SK-N-SH (cell line): Measurements from ENCODE around the gene MRPS12. TPM values are rescaled to one million over a fixed set of nuclear protein-coding genes. Genes with fewer than 3 reads are reported as not detected.

Source experiments
- CTCF ChIA-PET: fragments of 300-600, 350-600 bp; formaldehyde crosslinking; extraction: SDS; loops from one replicate; lab custom pipeline; 2021; lab: Yijun Ruan, JAX
- POLR2A ChIA-PET: fragments of 350-600 bp; sonication (Branson Sonifier 250); formaldehyde crosslinking; extraction: SDS; loops from one replicate; lab custom pipeline; 2020; ENCODE audit warnings: antibody characterized with exemption, inconsistent platforms; lab: Yijun Ruan, JAX
- DNase-seq: peaks from one replicate; pipeline ENCODE4 v3.0.0; 2012
- H2AFZ ChIP-seq: fragments of 200-600 bp; sonication (generic); 2 replicates; pipeline ENCODE4 v1.8.1; 2016; ENCODE audit warnings: antibody characterized with exemption, mild to moderate bottlenecking, low read depth
- H3F3A ChIP-seq: fragments of 200-600 bp; sonication (generic); replicated peaks from 2 replicates; pipeline ENCODE3; 2016; ENCODE audit warnings: antibody characterized with exemption, mild to moderate bottlenecking; ENCODE audit not compliant: insufficient read depth
- H3K27ac ChIP-seq, 2 experiments: fragments of 200-500 bp in 1 of 2; fragments of 200-600 bp in 1 of 2; sonication (Bioruptor generic) in 1 of 2; sonication (generic), shearing (Covaris generic) in 1 of 2; 2 replicates each; pipeline versions ENCODE4 v1.5.1 to v1.6.1; 2014 to 2016; ENCODE audit warnings: low read depth in 2 of 2, inconsistent platforms in 1 of 2, low read length in 1 of 2, mild to moderate bottlenecking in 1 of 2, mixed read lengths in 1 of 2
- H3K27me3 ChIP-seq: fragments of 200-600 bp; sonication (generic), shearing (Covaris generic); 2 replicates; pipeline ENCODE4 v1.6.1; 2016; ENCODE audit warnings: mixed run types; ENCODE audit not compliant: insufficient read depth
- H3K36me3 ChIP-seq, 2 experiments: fragments of 200-500 bp in 1 of 2; fragments of 200-600 bp in 1 of 2; sonication (Bioruptor generic) in 1 of 2; sonication (generic) in 1 of 2; replicated peaks in 1 of 2; 2 replicates each; pipeline versions ENCODE3 to v1.5.1; 2014 to 2016; ENCODE audit warnings: low read length in 1 of 2, mild to moderate bottlenecking in 1 of 2; ENCODE audit not compliant: insufficient read depth in 2 of 2, control insufficient read depth in 1 of 2
- H3K4me1 ChIP-seq, 2 experiments: fragments of 200-500 bp in 1 of 2; fragments of 200-600 bp in 1 of 2; sonication (Bioruptor generic) in 1 of 2; sonication (generic), shearing (Covaris generic) in 1 of 2; 2 replicates each; pipeline versions ENCODE4 v1.5.1 to v1.6.1; 2014 to 2016; ENCODE audit warnings: low read depth in 1 of 2, low read length in 1 of 2, mixed run types in 1 of 2; ENCODE audit not compliant: insufficient read depth in 2 of 2, control insufficient read depth in 1 of 2
- H3K4me2 ChIP-seq: fragments of 200-600 bp; sonication (generic), shearing (Covaris generic); 2 replicates; pipeline ENCODE4 v1.6.1; 2017; ENCODE audit warnings: mixed run types
- H3K4me3 ChIP-seq, 2 experiments: fragments of 200-500 bp in 1 of 2; fragments of 200-600 bp in 1 of 2; sonication (Bioruptor generic) in 1 of 2; sonication (generic), shearing (Covaris generic) in 1 of 2; 2 replicates each; pipeline versions ENCODE4 v1.5.1 to v1.8.1; 2014 to 2016; ENCODE audit warnings: low read depth in 2 of 2, inconsistent platforms in 1 of 2, low read length in 1 of 2, mild to moderate bottlenecking in 1 of 2, mixed read lengths in 1 of 2, moderate library complexity in 1 of 2
- H3K79me2 ChIP-seq: fragments of 200-600 bp; sonication (generic); 2 replicates; pipeline ENCODE4 v1.8.1; 2017; ENCODE audit warnings: mild to moderate bottlenecking; ENCODE audit not compliant: insufficient read depth
- H3K9ac ChIP-seq: fragments of 200-600 bp; sonication (generic); 2 replicates; pipeline ENCODE4 v1.6.1; 2017; ENCODE audit warnings: mixed run types
- H3K9me2 ChIP-seq: fragments of 200-600 bp; sonication (generic); 2 replicates; pipeline ENCODE4 v1.6.1; 2017; ENCODE audit warnings: mixed run types
- H3K9me3 ChIP-seq: fragments of 200-600 bp; sonication (generic); 2 replicates; pipeline ENCODE4 v1.6.1; 2017; ENCODE audit warnings: mixed run types, mild to moderate bottlenecking, moderate library complexity
- H4K20me1 ChIP-seq: fragments of 200-600 bp; sonication (generic); 2 replicates; pipeline ENCODE4 v1.6.1; 2017; ENCODE audit warnings: mild to moderate bottlenecking, mixed run types; ENCODE audit not compliant: insufficient read depth
- CHD2 ChIP-seq: fragments of 150-350 bp; IDR thresholded peaks from 2 replicates; pipeline ENCODE4 v1.6.1; 2018; ENCODE audit warnings: low read length; ENCODE audit not compliant: partially characterized antibody
- CTCF ChIP-seq: fragments of 200-600 bp; sonication (generic); IDR thresholded peaks from 2 replicates; pipeline ENCODE4 v1.6.1; 2017; ENCODE audit warnings: antibody characterized with exemption, mild to moderate bottlenecking, moderate library complexity
- EP300 ChIP-seq, 2 experiments: IDR thresholded peaks; 2 replicates each; pipeline versions ENCODE4 v1.4.0 to v1.6.1; 2012; ENCODE audit warnings: borderline replicate concordance in 1 of 2, low read depth in 1 of 2, low read length in 1 of 2
- EZH2phosphoT487 ChIP-seq: fragments of 200-600 bp; sonication (generic); IDR thresholded peaks from 2 replicates; pipeline ENCODE4 v1.6.1; 2017; ENCODE audit warnings: low read depth, mixed run types, mild to moderate bottlenecking, antibody characterized with exemption, moderate library complexity, borderline replicate concordance
- GABPA ChIP-seq: IDR thresholded peaks from 2 replicates; pipeline ENCODE4 v1.4.0; 2012; ENCODE audit warnings: low read depth, mild to moderate bottlenecking
- GATA2 ChIP-seq: sonication (generic); formaldehyde crosslinking; IDR thresholded peaks from 2 replicates; pipeline ENCODE4 v1.5.0; 2020; ENCODE audit warnings: mild to moderate bottlenecking, missing genetic modification reagents
- MEF2A ChIP-seq: IDR thresholded peaks from 2 replicates; pipeline ENCODE4 v1.4.0; 2012; ENCODE audit warnings: low read depth, borderline replicate concordance
- RAD21 ChIP-seq: IDR thresholded peaks from 2 replicates; pipeline ENCODE4 v1.6.1; 2012; ENCODE audit warnings: mild to moderate bottlenecking, low read length
- RFX5 ChIP-seq: IDR thresholded peaks from 2 replicates; pipeline ENCODE4 v1.6.1; 2012; ENCODE audit warnings: mild to moderate bottlenecking, improper control_type of control experiment, low read length
- SIN3A ChIP-seq: IDR thresholded peaks from 2 replicates; pipeline ENCODE4 v1.6.1; 2012; ENCODE audit warnings: low read depth, mild to moderate bottlenecking, low read length, moderate library complexity, borderline replicate concordance
- SMC3 ChIP-seq: IDR thresholded peaks from 2 replicates; pipeline ENCODE4 v1.6.1; 2012; ENCODE audit warnings: low read depth, low read length, improper control_type of control experiment
- TAF1 ChIP-seq: IDR thresholded peaks from 2 replicates; pipeline ENCODE4 v1.6.1; 2012; ENCODE audit warnings: low read depth, mild to moderate bottlenecking, low read length, moderate library complexity, borderline replicate concordance
- TCF12 ChIP-seq: IDR thresholded peaks from 2 replicates; pipeline ENCODE4 v1.4.0; 2012
- USF1 ChIP-seq: IDR thresholded peaks from 2 replicates; pipeline ENCODE4 v1.4.0; 2012; ENCODE audit warnings: low read depth, borderline replicate concordance
- WGBS: methylation state at CpG from one replicate; pipeline ENCODE4 v1.1.6; 2017; ENCODE audit warnings: low lambda C conversion rate; 5-methylcytosine and 5-hydroxymethylcytosine counted together
- polyA plus RNA-seq, 3 experiments: library from polyadenylated mRNA; depleted of rRNA; stranded (reverse); fragments of >200 nt; gene quantifications; 2 replicates each; pipeline ENCODE4 v1.2.3, GENCODE V29; 2012
- TF ChIP-seq, protein P1 (sequence below): IDR thresholded peaks from 2 replicates; pipeline ENCODE4; 2012
- TF ChIP-seq, protein P2 (sequence below): IDR thresholded peaks from 2 replicates; pipeline ENCODE4 v1.4.0; 2012; ENCODE audit warnings: low read depth
- TF ChIP-seq, protein P3 (sequence below): fragments of 150-350 bp; IDR thresholded peaks from 2 replicates; pipeline ENCODE4 v1.6.1; 2016; ENCODE audit warnings: mild to moderate bottlenecking, low read depth, low read length

MRPS12 gene
- polyA plus RNA-seq, 1 of the 3 experiments (the other 2 are of a cell fraction), result 59.6 TPM

GRCh38 chr19:38915329-38916321 is 15.1 kb upstream of the MRPS12 start:
- Histone ChIP-seq H3K27me3 (no peaks in the 10 kb centered on the region), H3K79me2 (no peaks in the 10 kb centered on the region), H4K20me1 (no peaks in the 10 kb centered on the region), H3K27ac (no peak overlapping the region), H3K9me3 (no peaks in the 10 kb centered on the region), H3K9me2 (no peaks in the 10 kb centered on the region), H3K4me2 (no peak overlapping the region), H3K4me1 (peaks cover 0 to 10% of the 10 kb centered on the region in 2 experiments; a peak in 1 of 4 replicates), H3F3A (no peaks in the 10 kb centered on the region), H3K4me3 (no peak overlapping the region), H3K36me3 (no peaks in the 10 kb centered on the region), H2AFZ (no peak overlapping the region), H3K9ac (no peak overlapping the region)
- peak; percentile 21 for DNase-seq
- POLR2A ChIA-PET, result no interaction called here
- CTCF ChIA-PET, result interaction anchor here (1.1 to 1.6 kb wide), 4 partner anchors 11 to 28 kb away, joined by 3 to 4 read pairs (median 4); partner anchors contain the start of gene NFKBIB
- 88% methylated on average over 36 of the region's 44 CpGs for WGBS
- TF ChIP-seq, protein P1, sequence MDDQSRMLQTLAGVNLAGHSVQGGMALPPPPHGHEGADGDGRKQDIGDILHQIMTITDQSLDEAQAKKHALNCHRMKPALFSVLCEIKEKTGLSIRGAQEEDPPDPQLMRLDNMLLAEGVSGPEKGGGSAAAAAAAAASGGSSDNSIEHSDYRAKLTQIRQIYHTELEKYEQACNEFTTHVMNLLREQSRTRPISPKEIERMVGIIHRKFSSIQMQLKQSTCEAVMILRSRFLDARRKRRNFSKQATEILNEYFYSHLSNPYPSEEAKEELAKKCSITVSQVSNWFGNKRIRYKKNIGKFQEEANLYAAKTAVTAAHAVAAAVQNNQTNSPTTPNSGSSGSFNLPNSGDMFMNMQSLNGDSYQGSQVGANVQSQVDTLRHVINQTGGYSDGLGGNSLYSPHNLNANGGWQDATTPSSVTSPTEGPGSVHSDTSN, result no peak
- TF ChIP-seq, protein P2, sequence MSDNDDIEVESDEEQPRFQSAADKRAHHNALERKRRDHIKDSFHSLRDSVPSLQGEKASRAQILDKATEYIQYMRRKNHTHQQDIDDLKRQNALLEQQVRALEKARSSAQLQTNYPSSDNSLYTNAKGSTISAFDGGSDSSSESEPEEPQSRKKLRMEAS, result no peak
- TF ChIP-seq USF1 (no peak), CTCF (no peak), GABPA (no peak), GATA2 (no peak), SIN3A (no peak), MEF2A (no peak), SMC3 (no peak), RAD21 (no peak), CHD2 (no peak), TAF1 (no peak), RFX5 (no peak), EZH2phosphoT487 (no peak), TCF12 (no peak), EP300 (IDR thresholded peaks at IDR 0.05; ENCODE audit: borderline replicate concordance in 1 of 2, low read depth in 1 of 2, low read length in 1 of 2) (no peak)
- TF ChIP-seq, protein P3, sequence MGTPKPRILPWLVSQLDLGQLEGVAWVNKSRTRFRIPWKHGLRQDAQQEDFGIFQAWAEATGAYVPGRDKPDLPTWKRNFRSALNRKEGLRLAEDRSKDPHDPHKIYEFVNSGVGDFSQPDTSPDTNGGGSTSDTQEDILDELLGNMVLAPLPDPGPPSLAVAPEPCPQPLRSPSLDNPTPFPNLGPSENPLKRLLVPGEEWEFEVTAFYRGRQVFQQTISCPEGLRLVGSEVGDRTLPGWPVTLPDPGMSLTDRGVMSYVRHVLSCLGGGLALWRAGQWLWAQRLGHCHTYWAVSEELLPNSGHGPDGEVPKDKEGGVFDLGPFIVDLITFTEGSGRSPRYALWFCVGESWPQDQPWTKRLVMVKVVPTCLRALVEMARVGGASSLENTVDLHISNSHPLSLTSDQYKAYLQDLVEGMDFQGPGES, result no peak
